ENCODE measurements around the gene MRTFB. TPM values are rescaled to one million over a fixed set of nuclear protein-coding genes. Genes with fewer than 3 reads are reported as not detected.

Gene MRTFB
- total RNA-seq, 2 experiments from 2014 or later = 18.0 to 19.4 TPM

DNA sequence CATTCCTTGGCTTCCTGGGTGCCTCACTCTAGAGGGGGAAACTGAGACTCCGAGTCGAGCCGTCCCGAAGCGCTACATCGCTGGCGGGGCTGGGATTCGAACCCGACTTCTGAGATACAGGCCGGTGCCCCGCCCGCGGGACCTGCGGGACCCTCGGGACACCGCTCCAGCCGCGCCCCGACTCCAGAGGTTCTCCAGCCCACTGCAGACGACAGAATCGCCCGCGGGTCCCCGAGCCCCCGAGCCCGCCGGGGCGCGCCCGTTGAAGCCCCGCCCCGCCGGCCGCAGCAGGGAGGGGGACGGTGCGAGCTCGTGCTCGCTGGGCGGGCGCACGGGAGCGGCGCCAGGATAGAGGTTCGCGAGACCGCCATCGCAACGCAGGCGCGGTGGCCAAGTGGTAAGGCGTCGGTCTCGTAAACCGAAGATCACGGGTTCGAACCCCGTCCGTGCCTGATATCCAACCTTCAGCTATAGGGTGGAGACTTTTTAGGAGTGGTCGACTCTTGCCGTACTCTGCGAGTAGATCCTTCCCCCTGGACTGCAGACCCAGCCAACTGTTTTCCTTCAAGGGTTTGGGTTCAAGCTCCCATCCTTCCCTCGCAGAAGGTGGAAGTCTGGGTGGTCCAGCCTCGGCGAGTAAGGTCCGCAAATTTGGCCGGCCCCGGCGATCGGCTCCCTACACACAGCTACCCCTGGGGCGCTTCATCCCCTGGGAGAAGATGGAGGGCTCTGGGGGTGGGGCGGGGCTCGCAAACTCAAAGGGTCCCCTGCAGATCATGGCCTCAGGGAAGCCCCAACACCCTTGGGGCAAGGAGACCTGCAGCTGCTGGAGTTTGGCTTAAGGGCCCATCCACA is 214.6 kb downstream of the MRTFB start:
- H3K27me3 Mint-ChIP-seq = peaks cover 14% of the 10 kb centered on the region
- H3K27ac Mint-ChIP-seq = peak overlapping the region; percentile 90
- H3K36me3 Mint-ChIP-seq (ENCODE audit: low read depth) = peaks cover 21% of the 10 kb centered on the region
- peaks cover 5 to 11% of the 10 kb centered on the region in 2 experiments for H3K9me3 ChIP-seq (ENCODE audit: control insufficient read depth in 1 of 2, insufficient read depth in 1 of 2, low read length in 2 of 2)
- DNase-seq = peak; percentile 88 to 99 (median 96)
- ATAC-seq (ENCODE audit: poor library complexity) = peak; percentile 76
- TF ChIP-seq, protein P1, sequence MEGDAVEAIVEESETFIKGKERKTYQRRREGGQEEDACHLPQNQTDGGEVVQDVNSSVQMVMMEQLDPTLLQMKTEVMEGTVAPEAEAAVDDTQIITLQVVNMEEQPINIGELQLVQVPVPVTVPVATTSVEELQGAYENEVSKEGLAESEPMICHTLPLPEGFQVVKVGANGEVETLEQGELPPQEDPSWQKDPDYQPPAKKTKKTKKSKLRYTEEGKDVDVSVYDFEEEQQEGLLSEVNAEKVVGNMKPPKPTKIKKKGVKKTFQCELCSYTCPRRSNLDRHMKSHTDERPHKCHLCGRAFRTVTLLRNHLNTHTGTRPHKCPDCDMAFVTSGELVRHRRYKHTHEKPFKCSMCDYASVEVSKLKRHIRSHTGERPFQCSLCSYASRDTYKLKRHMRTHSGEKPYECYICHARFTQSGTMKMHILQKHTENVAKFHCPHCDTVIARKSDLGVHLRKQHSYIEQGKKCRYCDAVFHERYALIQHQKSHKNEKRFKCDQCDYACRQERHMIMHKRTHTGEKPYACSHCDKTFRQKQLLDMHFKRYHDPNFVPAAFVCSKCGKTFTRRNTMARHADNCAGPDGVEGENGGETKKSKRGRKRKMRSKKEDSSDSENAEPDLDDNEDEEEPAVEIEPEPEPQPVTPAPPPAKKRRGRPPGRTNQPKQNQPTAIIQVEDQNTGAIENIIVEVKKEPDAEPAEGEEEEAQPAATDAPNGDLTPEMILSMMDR (IDR thresholded peaks at IDR 0.05) = no peak
- H3K27ac ChIP-seq (ENCODE audit: low read depth in 1 of 2, low read length in 2 of 2) = peak overlapping the region; percentile 52 to 63
- CTCF ChIA-PET = interaction anchor here (0.8 to 2.4 kb wide), 6 partner anchors 24 to 786 kb away, joined by 3 to 9 read pairs (median 4); partner anchors contain the start of gene ERCC4
- intact Hi-C loops (cut with DNase I, micrococcal nuclease) = loop anchor here in 1 of 2 experiments (2.0 to 10.0 kb wide), 4 partner anchors 15 to 365 kb away; partner anchors contain the start of genes BFAR, ERCC4, MRTFB and PARN
- POLR2A ChIA-PET = interaction anchor here (0.5 to 3.0 kb wide), 16 partner anchors 9 to 1480 kb away, joined by 3 to 24 read pairs (median 5); partner anchors contain the start of genes BFAR, ERCC4 and PARN
- H3K4me1 ChIP-seq (ENCODE audit: insufficient read depth, low read length) = peaks cover 22% of the 10 kb centered on the region
- H3K9me3 Mint-ChIP-seq = peaks cover 8% of the 10 kb centered on the region
- H3K27me3 ChIP-seq (ENCODE audit: control insufficient read depth in 1 of 2, insufficient read depth in 2 of 2, low read length in 2 of 2) = no peaks in the 10 kb centered on the region
- H3K4me1 Mint-ChIP-seq (ENCODE audit: low read depth) = peaks cover 23% of the 10 kb centered on the region
- peak overlapping the region; percentile 99 for H3K4me3 Mint-ChIP-seq
- H3K36me3 ChIP-seq (ENCODE audit: insufficient read depth, low read length) = no peaks in the 10 kb centered on the region
- H3K4me3 ChIP-seq (ENCODE audit: low read length) = peak overlapping the region; percentile 99

DNA sequence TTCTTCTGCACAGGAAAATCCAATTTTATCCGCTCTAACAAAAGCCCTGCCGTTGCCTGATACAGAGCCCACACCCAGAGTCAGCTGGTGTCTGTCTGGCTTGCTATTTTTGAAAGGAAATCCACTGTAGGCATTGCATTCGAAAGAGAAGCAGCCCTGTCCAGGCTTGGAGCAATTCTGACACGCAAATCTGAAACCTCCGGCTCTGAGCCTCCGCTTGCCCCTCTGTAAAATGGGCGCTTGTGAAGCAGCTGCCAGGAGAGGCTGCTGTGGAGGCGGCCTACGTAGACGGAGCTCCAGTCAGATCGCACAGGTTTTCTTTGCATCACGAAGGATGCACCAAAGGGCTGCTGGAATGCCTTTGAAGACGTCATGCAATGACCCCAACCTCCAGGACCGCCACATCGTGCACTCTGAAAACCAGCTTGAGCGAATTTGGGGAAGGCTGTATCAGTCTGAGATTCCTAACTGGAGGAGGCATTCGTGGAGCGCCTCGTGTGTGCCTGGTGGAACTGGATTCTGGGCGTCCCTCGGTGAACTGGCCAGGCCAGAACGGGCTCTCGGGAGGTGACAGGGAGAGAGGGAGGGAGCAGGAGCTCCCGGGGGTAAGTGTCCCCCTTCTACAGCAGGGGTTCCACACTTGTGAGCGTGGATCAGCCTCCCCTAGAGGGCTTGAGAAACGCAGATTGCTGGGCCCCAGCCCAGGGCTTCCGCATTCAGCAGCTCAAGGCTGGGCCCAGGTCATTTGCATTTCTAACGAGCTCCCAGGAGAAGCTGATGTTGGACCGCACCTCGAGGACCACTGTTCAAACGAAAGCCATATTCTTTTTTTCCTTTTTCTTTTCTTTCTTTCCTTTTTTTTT is 215.5 kb downstream of the MRTFB start:
- Histone ChIP-seq H3K4me1 (ENCODE audit: insufficient read depth, low read length) (peaks cover 22% of the 10 kb centered on the region), H3K36me3 (ENCODE audit: insufficient read depth, low read length) (no peaks in the 10 kb centered on the region), H3K27ac (ENCODE audit: low read depth in 1 of 2, low read length in 2 of 2) (peak overlapping the region in 1 of 2 donors; percentile 22), H3K9me3 (ENCODE audit: control insufficient read depth in 1 of 2, insufficient read depth in 1 of 2, low read length in 2 of 2) (peaks cover 5 to 11% of the 10 kb centered on the region in 2 experiments), H3K27me3 (ENCODE audit: control insufficient read depth in 1 of 2, insufficient read depth in 2 of 2, low read length in 2 of 2) (no peaks in the 10 kb centered on the region), H3K4me3 (ENCODE audit: low read length) (peak overlapping the region; percentile 99)
- H3K4me1 Mint-ChIP-seq (ENCODE audit: low read depth) = peaks cover 23% of the 10 kb centered on the region
- peak overlapping the region; percentile 90 for H3K27ac Mint-ChIP-seq
- peaks cover 21% of the 10 kb centered on the region for H3K36me3 Mint-ChIP-seq (ENCODE audit: low read depth)
- intact Hi-C loops (cut with DNase I, micrococcal nuclease) = loop anchor here in 1 of 2 experiments (5.0 to 10.0 kb wide), 2 partner anchors 214 to 348 kb away; partner anchors contain the start of genes BFAR, MRTFB and PARN
- H3K9me3 Mint-ChIP-seq = peaks cover 8% of the 10 kb centered on the region
- CTCF ChIA-PET = interaction anchor here (1.4 to 2.4 kb wide), 2 partner anchors 363 to 367 kb away, joined by 4 to 9 read pairs; partner anchors contain the start of gene ERCC4
- H3K27me3 Mint-ChIP-seq = peaks cover 14% of the 10 kb centered on the region
- ATAC-seq (ENCODE audit: poor library complexity) = peak; percentile 22
- peak in 8 of 14 experiments; percentile 20 to 78 (median 36) for DNase-seq
- TF ChIP-seq, protein P1 (IDR thresholded peaks at IDR 0.05) = no peak
- POLR2A ChIA-PET = interaction anchor here (0.8 to 3.0 kb wide), 13 partner anchors 8 to 367 kb away, joined by 3 to 24 read pairs (median 6); partner anchors contain the start of genes BFAR, ERCC4 and PARN
- peak overlapping the region; percentile 99 for H3K4me3 Mint-ChIP-seq
